Fibroblast of villous mesenchyme (primary cell): ENCODE data around the gene ADRM1. TPM values are rescaled to one million over a fixed set of nuclear protein-coding genes. Genes with fewer than 3 reads are reported as not detected.

ENCODE experiments used
- DNase-seq: peaks from one replicate; pipeline ENCODE4 v3.0.0-alpha.2; 2010; ENCODE audit warnings: low read depth
- H3K4me3 ChIP-seq: 2 replicates; pipeline ENCODE4 v1.5.1; 2011; ENCODE audit warnings: low read depth, mild to moderate bottlenecking, low read length
- total RNA-seq: library from RNA; depleted of rRNA; stranded (reverse); fragments of >200 nt; gene quantifications from 2 replicates; pipeline ENCODE4 v1.2.3, GENCODE V29; 2012
- TF ChIP-seq, protein P1 (sequence below): IDR thresholded peaks from 2 replicates; pipeline ENCODE4 v1.5.1; 2012; ENCODE audit warnings: low read depth, mild to moderate bottlenecking, low read length; ENCODE audit not compliant: insufficient read depth

Gene ADRM1
- total RNA-seq, 1 donor: 111 TPM

GRCh38 chr20:62345681-62346370 lies 43.0 kb downstream of the ADRM1 start:
- DNase-seq: no peak
- TF ChIP-seq, protein P1, sequence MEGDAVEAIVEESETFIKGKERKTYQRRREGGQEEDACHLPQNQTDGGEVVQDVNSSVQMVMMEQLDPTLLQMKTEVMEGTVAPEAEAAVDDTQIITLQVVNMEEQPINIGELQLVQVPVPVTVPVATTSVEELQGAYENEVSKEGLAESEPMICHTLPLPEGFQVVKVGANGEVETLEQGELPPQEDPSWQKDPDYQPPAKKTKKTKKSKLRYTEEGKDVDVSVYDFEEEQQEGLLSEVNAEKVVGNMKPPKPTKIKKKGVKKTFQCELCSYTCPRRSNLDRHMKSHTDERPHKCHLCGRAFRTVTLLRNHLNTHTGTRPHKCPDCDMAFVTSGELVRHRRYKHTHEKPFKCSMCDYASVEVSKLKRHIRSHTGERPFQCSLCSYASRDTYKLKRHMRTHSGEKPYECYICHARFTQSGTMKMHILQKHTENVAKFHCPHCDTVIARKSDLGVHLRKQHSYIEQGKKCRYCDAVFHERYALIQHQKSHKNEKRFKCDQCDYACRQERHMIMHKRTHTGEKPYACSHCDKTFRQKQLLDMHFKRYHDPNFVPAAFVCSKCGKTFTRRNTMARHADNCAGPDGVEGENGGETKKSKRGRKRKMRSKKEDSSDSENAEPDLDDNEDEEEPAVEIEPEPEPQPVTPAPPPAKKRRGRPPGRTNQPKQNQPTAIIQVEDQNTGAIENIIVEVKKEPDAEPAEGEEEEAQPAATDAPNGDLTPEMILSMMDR: peak; percentile 2
- no peak overlapping the region for H3K4me3 ChIP-seq

DNA sequence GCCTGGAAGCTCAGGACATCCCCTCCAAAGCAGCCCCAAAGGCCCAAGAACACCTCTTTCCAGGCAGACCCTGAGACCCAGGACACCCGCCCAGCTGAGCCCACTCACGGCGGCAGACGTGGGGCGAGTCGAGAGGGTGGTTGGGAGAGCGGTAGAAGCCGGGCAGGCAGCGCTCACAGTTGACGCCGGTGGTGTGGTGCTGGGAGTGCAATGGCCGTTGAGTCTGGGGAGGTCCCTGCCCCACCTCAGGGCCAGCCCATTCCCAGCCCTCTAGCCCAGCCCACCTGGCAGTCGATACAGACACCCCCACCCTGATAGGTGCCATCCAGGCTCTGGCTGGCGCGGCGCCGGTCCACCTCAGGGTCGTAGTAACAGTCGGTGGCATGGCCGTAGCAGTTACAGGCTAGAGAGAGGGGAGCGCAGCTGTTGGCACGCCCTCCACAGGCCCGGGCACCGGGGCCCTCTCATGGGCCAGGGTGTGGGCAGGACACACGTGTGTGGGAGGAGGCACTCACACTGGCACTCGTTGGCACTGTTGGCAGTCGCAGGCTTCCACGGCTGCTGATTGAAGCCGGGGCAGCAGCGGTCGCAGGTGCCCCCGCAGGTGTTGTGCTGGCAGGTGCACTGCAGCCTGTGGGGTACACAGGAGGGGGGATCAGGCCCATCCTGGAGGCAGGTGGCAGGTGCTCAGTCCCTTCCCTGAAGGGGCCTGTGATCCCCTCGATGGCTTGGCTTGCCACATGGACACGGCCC lies 43.8 kb downstream of the ADRM1 start:
- DNase-seq: no peak
- no peak overlapping the region for H3K4me3 ChIP-seq
- TF ChIP-seq, protein P1: no peak

GRCh38 chr20:62347151-62347404 lies 44.3 kb downstream of the ADRM1 start:
- DNase-seq: no peak
- TF ChIP-seq, protein P1: no peak
- no peak overlapping the region for H3K4me3 ChIP-seq

DNA sequence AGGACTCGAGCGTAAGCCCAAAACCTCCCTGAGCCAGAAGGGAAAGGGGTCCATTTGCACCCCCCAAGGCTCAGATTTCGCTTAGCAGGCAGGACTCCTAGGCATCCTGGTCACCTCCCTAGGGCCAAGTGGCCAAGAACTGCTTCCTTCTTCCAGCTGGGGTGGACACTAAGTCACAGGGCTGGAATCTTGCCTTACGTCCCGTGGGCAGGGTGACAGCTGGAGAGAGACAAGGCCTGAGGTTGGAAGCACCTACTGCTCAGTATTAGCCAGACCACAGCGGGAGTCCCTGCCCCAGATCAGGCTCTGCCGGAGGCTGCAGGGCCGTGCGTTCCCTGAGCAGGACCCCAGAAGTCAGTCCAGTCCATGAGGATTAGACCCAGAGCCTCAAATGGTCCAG lies 44.6 kb downstream of the ADRM1 start:
- no peak for DNase-seq
- H3K4me3 ChIP-seq: no peak overlapping the region
- TF ChIP-seq, protein P1: no peak

DNA sequence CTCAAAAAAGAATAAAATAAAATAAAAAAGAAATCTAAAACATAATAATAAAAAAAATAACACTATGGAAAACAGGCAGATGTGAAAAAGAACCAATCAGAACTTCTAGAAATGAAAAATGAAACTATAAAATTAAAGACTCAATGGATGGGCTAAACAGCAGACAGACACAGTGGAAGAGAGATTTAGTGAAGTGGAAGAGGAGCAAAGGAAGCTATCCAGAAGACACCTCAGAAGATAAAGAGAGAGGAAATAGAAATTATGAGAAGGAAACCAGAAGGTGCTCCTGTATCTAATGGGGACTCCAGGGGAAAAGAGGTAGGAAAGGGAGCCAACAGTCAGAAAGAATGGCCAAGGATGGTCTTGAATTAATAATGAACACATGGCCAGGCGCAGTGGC lies 45.8 kb downstream of the ADRM1 start:
- H3K4me3 ChIP-seq: no peak overlapping the region
- TF ChIP-seq, protein P1: no peak
- DNase-seq: no peak

DNA sequence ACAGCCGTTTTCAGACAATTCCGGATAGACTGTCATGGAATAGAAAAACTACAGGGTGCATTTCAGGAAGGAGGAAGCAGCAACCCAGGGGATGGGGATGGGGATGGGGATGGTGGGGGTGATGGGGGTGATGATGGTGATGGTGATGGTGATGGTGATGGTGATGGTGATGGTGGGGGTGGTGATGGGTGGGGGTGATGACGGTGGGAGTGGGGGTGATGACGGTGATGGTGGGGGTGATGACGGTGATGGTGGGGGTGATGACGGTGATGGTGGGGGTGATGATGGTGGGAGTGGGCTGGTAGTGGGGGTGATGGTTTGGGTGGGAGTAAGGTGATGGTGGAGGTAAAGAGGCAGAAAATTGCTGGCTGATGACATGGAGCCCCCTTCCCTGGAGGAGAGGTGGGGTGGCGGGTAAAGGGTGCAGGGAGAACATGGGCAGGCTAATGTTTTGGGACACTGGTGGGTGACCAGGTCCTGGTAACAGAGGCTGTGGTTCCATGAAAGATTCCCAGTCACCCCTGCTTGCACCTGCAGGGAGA lies 46.8 kb downstream of the ADRM1 start:
- no peak for DNase-seq
- TF ChIP-seq, protein P1: no peak
- no peak overlapping the region for H3K4me3 ChIP-seq
